ENCODE data around the gene GNRHR.

DNA sequence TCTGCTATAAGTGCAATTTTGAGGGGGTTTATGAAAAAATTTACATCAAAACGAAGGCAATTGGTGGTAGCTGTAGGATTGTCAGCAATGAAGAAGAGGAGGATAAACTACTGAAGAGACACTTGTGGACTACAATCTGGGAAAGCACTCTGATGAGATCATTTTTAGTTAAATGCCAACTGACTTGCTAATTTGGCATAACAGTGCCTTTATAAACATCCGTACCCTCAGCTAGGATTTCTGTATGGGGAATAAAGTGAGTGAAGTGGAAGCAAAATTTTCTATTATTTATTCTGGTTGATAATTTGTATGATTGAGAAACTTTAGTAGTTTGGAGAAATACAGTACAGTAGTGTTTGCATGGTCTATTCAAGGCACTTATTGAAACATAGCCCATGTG lies 11.2 kb upstream of the GNRHR start:
- TF ChIP-seq, protein P1, sequence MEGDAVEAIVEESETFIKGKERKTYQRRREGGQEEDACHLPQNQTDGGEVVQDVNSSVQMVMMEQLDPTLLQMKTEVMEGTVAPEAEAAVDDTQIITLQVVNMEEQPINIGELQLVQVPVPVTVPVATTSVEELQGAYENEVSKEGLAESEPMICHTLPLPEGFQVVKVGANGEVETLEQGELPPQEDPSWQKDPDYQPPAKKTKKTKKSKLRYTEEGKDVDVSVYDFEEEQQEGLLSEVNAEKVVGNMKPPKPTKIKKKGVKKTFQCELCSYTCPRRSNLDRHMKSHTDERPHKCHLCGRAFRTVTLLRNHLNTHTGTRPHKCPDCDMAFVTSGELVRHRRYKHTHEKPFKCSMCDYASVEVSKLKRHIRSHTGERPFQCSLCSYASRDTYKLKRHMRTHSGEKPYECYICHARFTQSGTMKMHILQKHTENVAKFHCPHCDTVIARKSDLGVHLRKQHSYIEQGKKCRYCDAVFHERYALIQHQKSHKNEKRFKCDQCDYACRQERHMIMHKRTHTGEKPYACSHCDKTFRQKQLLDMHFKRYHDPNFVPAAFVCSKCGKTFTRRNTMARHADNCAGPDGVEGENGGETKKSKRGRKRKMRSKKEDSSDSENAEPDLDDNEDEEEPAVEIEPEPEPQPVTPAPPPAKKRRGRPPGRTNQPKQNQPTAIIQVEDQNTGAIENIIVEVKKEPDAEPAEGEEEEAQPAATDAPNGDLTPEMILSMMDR (IDR thresholded peaks at IDR 0.05) = no peak
- no peak for TF ChIP-seq ZFX (IDR thresholded peaks at IDR 0.05; ENCODE audit: borderline replicate concordance)

Measured in 22Rv1 (cell line).